NCI-H1436 (cell line): ENCODE measurements around the gene TMEM273.

ENCODE experiments used
- DNase-seq: peaks from one replicate; lab custom pipeline; 2025; lab: John Stamatoyannopoulos, UW

The TMEM273 gene

GRCh38 chr10:49115796-49116508 is 72.2 kb downstream of the TMEM273 start:
- DNase-seq: no peak

DNA sequence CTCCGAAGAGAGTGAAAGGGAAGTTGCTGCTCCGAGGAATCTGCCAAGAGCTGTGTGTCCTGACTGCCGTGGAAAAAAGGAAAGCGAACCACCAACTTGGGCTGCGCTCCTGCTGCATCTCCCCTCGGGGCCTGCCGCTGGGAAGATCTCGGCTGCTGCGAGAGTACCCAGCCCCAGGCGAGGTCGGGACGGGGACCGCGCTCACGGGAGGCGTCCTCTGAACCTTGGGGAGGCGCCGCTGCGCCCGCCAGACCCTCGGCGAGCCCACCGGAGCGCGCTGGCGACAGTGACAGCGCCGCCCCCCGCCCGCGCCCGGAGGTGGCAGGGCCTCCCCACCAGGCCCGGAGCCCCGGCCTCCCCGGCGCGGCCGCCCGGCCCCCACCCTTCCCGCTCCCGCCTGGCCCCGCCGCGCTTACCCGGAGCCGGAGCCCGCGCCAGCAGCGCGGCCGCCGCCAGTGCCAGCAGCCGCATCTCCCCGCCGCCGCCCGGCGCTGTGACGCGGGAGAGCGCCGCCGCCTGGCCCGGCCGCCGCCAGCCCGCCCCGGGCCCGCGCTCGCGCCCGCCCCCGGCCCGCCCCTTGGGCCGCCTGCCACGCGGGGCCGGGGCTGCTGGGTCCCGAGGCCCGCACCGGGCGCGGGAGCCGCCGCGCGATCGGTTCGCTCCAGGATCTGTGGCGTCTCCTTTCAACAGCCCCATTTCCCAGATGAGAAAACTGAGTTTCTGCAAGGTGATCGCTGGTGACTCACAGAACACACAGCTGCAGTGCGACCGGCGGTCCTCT is 73.0 kb downstream of the TMEM273 start, which contains the start of gene VSTM4:
Gene VSTM4, minus strand, starts transcription at position 508 of the 781 bp plus-strand sequence. Its CDS starts 37 bp downstream, at position 471.
- DNase-seq: peak; percentile 7

DNA sequence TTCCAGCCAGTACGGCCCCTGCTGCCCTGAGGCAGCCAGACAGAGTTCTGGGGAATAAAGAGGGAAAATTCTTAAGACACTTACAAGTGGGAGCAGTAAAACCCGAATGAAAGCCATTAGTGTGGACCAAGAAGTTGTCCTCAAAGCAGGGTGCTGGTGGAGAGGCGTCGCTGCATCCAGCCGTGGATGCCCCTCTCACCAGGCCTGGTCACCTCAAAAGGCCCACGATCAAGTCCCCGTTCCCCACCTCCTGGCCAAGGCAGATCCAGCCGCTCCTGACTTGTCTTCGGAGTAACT is 73.5 kb downstream of the TMEM273 start:
- no peak for DNase-seq

DNA sequence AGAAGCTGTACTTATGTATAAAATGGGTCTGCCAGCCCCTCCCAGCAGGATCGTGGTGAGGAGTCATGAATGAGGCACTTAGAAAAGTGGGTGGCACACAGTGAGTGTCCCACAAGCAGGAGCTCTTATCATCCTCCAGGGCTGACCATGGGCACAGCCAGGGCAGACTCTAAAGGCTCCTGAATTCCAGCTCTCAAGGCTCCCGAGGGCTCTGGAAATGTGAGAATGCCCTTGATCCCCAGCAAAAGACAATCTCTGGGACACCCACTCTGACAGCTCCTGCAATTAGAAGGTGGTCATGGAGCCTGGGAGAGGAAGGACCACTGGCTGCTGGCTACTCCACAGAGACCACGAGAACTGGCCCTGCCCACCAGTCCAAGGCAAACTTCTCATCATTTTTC is 74.5 kb downstream of the TMEM273 start:
- no peak for DNase-seq

GRCh38 chr10:49112851-49113250 is 75.3 kb downstream of the TMEM273 start:
- DNase-seq: no peak

- DNase-seq: no peak
These were observed 76.1 kb downstream of the TMEM273 start for GRCh38 chr10:49112098-49112497.

- DNase-seq: no peak
These were observed 76.9 kb downstream of the TMEM273 start for GRCh38 chr10:49111320-49111698.

DNA sequence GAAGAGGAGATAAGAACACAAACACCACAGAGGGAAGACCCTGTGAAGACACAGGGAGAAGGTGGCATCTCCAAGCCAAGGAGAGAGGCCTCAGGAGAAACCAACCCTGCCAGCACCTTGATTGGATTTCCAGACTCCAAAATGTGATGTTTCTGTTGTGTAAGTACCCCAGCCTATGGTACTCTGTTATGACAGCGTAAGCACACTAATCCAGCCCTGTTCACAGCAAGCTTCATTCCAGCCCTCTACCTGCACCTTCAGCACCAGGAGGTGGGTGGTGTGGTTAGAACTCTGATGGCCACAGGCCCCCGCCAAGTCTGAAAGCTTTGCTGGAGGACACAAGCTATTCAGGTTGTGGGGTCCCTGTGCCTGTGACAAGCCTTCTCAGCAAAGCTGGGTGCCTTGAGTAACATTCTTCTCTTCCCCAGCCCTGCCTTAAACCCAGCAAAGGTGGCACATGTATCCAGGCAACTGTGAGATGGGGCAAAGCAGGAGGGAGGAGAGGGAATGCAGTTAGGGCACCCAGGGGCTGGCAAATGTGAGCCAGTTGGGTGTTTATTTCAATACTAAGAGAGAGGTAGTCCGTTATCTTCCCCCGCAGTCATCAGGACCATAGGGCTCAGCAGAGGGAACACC is 77.4 kb downstream of the TMEM273 start:
- no peak for DNase-seq

DNA sequence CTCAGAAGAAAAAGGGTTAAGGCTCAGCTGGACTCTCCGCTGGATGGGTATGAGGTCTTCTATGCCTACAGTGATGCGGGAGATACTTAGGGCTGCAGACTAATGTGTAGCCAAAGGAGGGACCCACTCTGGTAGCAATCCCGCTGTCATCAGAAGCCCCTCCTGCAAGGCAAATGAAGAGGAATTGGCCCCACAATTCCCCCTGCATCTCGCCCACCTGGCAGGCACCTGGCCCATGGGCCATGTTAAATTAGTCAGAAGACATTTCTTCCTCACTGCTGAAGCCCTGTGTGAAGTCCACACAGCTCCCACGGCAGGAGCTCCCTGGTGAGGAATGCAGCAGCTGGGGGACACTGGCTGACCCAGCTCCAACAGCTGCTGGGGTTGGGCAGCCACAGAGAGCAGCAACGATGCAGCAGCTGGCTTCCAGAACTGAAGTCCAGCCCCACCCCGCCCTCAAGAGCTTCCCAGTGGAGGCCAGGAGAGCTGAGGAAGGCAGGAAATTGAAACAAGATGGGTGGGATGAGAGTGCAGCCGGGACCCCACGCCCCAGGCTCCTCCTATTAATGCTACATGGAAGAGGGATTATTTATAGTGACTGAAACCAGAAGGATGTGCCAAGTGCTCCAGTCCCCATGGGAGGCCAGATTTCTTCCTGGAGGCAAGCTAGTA is 78.4 kb downstream of the TMEM273 start:
- no peak for DNase-seq

- no peak for DNase-seq
These were observed 79.5 kb downstream of the TMEM273 start for GRCh38 chr10:49108656-49109055.

GRCh38 chr10:49107887-49108267 is 80.3 kb downstream of the TMEM273 start:
- DNase-seq: no peak

DNA sequence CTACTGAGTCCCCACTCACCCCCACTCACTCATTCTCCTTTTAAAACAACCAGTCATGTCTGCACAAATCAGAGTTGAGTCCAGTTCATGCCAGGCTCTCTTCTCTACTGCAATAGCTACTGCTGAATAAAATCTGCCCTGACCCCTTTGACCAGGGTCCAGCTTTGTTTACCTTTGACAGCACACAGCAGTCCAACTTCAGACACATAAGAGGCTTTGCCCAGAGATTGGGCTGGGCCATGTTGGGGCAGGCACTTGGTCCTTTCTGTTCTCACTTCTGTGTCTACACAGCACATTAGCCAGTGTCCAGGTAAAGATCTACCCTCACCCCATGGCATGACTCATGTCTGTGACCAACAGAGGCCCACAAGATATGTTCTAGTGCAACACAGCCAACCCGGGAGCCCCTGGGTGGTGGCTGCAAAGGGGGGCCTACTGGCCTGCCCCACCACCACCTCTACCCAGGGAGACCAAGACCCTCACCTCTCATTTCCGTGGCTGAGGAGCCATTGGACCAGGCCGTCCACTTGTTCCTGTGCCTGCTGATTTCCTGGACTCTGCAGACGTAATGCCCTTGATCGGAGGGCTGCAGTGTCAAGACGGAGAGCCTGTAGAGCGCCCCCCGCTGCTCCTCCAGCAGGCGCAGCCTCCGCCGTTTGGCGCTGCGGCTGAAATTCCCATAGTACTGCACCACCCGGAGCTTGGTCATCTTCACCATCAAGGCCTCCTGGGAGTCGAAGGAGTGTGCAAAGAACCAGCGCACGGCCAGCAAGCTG is 80.9 kb downstream of the TMEM273 start:
- no peak for DNase-seq

DNA sequence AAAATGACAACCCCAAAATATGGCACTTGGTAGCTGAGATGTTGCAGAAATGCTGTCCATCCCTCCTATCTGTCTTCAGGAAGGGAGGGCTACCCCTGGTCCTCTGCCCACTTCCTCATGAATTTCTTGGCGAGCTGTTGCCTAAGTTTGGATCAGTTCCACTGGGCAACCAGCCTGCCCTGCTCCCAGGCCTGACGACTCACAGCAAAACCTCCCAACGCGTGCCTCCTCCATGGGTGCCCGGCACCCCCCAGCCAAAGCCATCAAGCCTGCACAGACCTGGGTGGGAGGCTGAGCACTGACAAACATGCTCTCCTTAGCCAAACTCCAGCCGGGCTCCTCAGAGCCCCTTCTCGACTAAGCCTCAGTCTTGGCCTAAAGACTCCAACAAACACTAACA is 81.7 kb downstream of the TMEM273 start:
- DNase-seq: no peak

- no peak for DNase-seq
These were observed 83.1 kb downstream of the TMEM273 start for GRCh38 chr10:49105076-49105475.
